ENCODE data around the gene PDZD2. TPM values are rescaled to one million over a fixed set of nuclear protein-coding genes. Genes with fewer than 3 reads are reported as not detected.

Gene PDZD2
- total RNA-seq, 1 experiment from 2014 or later, result 23.0 TPM

DNA sequence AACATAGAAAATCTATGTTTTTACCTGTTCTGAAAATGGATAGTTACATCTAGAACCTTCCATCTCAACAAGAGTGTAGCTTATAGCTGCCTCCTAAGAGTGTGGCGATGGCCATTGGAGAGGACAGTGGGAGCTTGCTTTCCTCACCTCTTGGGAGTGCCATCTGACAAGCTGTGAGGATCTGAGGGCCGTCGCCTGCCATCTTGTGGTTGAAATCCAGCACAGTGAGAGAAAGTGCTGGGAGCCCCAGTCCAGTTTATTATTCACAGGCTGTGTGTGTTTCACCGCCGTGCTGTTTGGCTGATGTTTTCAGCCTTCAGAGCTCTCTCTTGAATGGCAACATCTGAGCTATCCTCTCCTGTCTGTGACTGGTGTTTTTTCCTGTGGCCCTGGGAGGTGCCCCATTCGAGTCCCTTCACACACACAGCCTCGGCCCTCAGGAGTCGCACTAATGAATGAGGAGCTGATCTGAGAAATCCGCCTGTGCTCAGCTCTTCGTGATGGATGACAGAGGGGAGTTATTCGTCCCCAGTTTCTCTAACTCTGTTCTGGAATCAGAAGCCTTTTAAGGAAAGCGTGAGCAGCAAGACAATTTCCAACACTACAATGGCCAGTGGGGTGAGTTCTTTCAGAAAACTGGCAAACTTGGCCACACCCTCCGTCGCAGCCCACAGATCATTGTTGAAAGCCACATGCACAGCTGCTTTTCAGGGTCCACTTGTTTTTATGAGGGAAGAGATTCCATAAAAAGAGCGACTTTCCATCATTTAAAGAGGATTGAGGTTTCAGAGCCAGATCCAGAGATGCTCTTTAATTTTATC is 170.3 kb downstream of the PDZD2 start:
- Mint-ChIP-seq H3K27me3 (ENCODE audit: insufficient read depth, unreplicated experiment) (peaks cover 24% of the 10 kb centered on the region), H3K9me3 (ENCODE audit: unreplicated experiment) (no peaks in the 10 kb centered on the region), H3K4me1 (ENCODE audit: insufficient read depth, unreplicated experiment) (peaks cover 6% of the 10 kb centered on the region), H3K27ac (ENCODE audit: low read depth, unreplicated experiment) (no peak overlapping the region), H3K4me3 (ENCODE audit: unreplicated experiment) (no peak overlapping the region), H3K36me3 (ENCODE audit: insufficient read depth, unreplicated experiment) (peaks cover 5% of the 10 kb centered on the region)
- CTCF ChIA-PET, result interaction anchor here (0.5 to 4.2 kb wide), 61 partner anchors 8 to 520 kb away, joined by 3 to 54 read pairs (median 4); partner anchors contain the start of gene PDZD2
- POLR2A ChIA-PET, result interaction anchor here (0.6 to 0.9 kb wide), 3 partner anchors 74 to 227 kb away, joined by 3 to 4 read pairs (median 3); no protein-coding TSS in a partner anchor
- intact Hi-C loops (cut with micrococcal nuclease), result loop anchor here (1.0 to 10.0 kb wide), 3 partner anchors 144 to 228 kb away; partner anchors contain the start of gene PDZD2
- no TSS peak for BruUV-seq (replicated peaks)
- TF ChIP-seq, protein P1, sequence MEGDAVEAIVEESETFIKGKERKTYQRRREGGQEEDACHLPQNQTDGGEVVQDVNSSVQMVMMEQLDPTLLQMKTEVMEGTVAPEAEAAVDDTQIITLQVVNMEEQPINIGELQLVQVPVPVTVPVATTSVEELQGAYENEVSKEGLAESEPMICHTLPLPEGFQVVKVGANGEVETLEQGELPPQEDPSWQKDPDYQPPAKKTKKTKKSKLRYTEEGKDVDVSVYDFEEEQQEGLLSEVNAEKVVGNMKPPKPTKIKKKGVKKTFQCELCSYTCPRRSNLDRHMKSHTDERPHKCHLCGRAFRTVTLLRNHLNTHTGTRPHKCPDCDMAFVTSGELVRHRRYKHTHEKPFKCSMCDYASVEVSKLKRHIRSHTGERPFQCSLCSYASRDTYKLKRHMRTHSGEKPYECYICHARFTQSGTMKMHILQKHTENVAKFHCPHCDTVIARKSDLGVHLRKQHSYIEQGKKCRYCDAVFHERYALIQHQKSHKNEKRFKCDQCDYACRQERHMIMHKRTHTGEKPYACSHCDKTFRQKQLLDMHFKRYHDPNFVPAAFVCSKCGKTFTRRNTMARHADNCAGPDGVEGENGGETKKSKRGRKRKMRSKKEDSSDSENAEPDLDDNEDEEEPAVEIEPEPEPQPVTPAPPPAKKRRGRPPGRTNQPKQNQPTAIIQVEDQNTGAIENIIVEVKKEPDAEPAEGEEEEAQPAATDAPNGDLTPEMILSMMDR (IDR thresholded peaks at IDR 0.05; ENCODE audit: unreplicated experiment), result peak; percentile 79
- peak; percentile 81 for DNase-seq (ENCODE audit: unreplicated experiment)

DNA sequence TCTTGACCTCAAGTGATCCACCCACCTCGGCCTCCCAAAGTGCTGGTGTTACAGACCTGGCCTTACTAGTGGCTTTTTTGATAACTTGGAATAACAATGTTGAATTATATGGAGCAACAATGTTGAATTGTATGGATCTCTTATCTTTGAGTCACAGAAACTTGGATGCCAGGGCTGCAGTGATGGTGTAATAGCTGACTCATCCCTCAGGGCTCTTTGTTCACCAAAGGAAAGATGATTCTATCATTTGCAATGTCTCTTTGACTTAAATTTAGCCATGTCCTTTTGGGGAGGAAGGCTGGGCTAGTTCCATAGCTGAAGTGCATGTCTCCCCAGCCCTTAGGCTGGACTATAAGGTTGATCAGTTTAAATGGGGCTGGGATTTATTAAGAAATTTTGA is 172.3 kb downstream of the PDZD2 start:
- H3K27me3 Mint-ChIP-seq (ENCODE audit: insufficient read depth, unreplicated experiment), result peaks cover 4% of the 10 kb centered on the region
- H3K4me1 Mint-ChIP-seq (ENCODE audit: insufficient read depth, unreplicated experiment), result peaks cover 6% of the 10 kb centered on the region
- H3K27ac Mint-ChIP-seq (ENCODE audit: low read depth, unreplicated experiment), result peak overlapping the region; percentile 10
- CTCF ChIA-PET, result interaction anchor here (0.7 to 4.2 kb wide), 9 partner anchors 14 to 298 kb away, joined by 3 to 54 read pairs (median 6); no protein-coding TSS in a partner anchor
- TF ChIP-seq, protein P1 (IDR thresholded peaks at IDR 0.05; ENCODE audit: unreplicated experiment), result no peak
- peaks cover 5% of the 10 kb centered on the region for H3K36me3 Mint-ChIP-seq (ENCODE audit: insufficient read depth, unreplicated experiment)
- no TSS peak for BruUV-seq (replicated peaks)
- intact Hi-C loops (cut with micrococcal nuclease), result no loop called here
- peak; percentile 91 for DNase-seq (ENCODE audit: unreplicated experiment)
- no peaks in the 10 kb centered on the region for H3K9me3 Mint-ChIP-seq (ENCODE audit: unreplicated experiment)
- H3K4me3 Mint-ChIP-seq (ENCODE audit: unreplicated experiment), result no peak overlapping the region
- POLR2A ChIA-PET, result interaction anchor here (1.0 to 1.5 kb wide), 4 partner anchors 25 to 279 kb away, joined by 3 to 4 read pairs (median 4); partner anchors contain the start of gene C5orf22

GRCh38 chr5:31815376-31815775 is 176.4 kb downstream of the PDZD2 start:
- Mint-ChIP-seq H3K27ac (ENCODE audit: low read depth, unreplicated experiment) (no peak overlapping the region), H3K4me3 (ENCODE audit: unreplicated experiment) (no peak overlapping the region), H3K9me3 (ENCODE audit: unreplicated experiment) (no peaks in the 10 kb centered on the region), H3K4me1 (ENCODE audit: insufficient read depth, unreplicated experiment) (peaks cover 6% of the 10 kb centered on the region), H3K36me3 (ENCODE audit: insufficient read depth, unreplicated experiment) (peaks cover 5% of the 10 kb centered on the region), H3K27me3 (ENCODE audit: insufficient read depth, unreplicated experiment) (no peaks in the 10 kb centered on the region)
- ChIA-PET CTCF (no interaction called here), POLR2A (interaction anchor here (0.9 kb wide), 1 partner anchor 261 kb away, joined by 3 read pairs; no protein-coding TSS in a partner anchor)
- TF ChIP-seq, protein P1 (IDR thresholded peaks at IDR 0.05; ENCODE audit: unreplicated experiment), result no peak
- no TSS peak for BruUV-seq (replicated peaks)
- intact Hi-C loops (cut with micrococcal nuclease), result no loop called here
- no peak for DNase-seq (ENCODE audit: unreplicated experiment)

- ChIA-PET CTCF (interaction anchor here (0.5 to 1.9 kb wide), 4 partner anchors 217 to 273 kb away, joined by 3 to 6 read pairs (median 5); no protein-coding TSS in a partner anchor), POLR2A (no interaction called here)
- DNase-seq (ENCODE audit: unreplicated experiment), result no peak
- Mint-ChIP-seq H3K9me3 (ENCODE audit: unreplicated experiment) (no peaks in the 10 kb centered on the region), H3K4me1 (ENCODE audit: insufficient read depth, unreplicated experiment) (no peaks in the 10 kb centered on the region), H3K36me3 (ENCODE audit: insufficient read depth, unreplicated experiment) (no peaks in the 10 kb centered on the region), H3K27ac (ENCODE audit: low read depth, unreplicated experiment) (no peak overlapping the region), H3K4me3 (ENCODE audit: unreplicated experiment) (no peak overlapping the region), H3K27me3 (ENCODE audit: insufficient read depth, unreplicated experiment) (no peaks in the 10 kb centered on the region)
- no TSS peak for BruUV-seq (replicated peaks)
- intact Hi-C loops (cut with micrococcal nuclease), result no loop called here
- TF ChIP-seq, protein P1 (IDR thresholded peaks at IDR 0.05; ENCODE audit: unreplicated experiment), result no peak
Observed at GRCh38 chr5:31819926-31820516, 181.1 kb downstream of the PDZD2 start.
